DND-41 (cell line): ENCODE measurements around the gene SERPINA5.

ENCODE experiments used
- EZH2 ChIP-seq: IDR thresholded peaks from 3 replicates; pipeline ENCODE4 v1.6.1; 2012; ENCODE audit warnings: borderline replicate concordance, low read depth, mild to moderate bottlenecking, moderate library complexity, low read length, inconsistent platforms; ENCODE audit not compliant: severe bottlenecking
- TF ChIP-seq, protein P1 (sequence below): IDR thresholded peaks from 2 replicates; pipeline ENCODE4 v1.5.1; 2012; ENCODE audit warnings: borderline replicate concordance, low read length, moderate library complexity, mild to moderate bottlenecking; ENCODE audit not compliant: poor library complexity, severe bottlenecking; ENCODE audit errors: extremely low read depth

DNA sequence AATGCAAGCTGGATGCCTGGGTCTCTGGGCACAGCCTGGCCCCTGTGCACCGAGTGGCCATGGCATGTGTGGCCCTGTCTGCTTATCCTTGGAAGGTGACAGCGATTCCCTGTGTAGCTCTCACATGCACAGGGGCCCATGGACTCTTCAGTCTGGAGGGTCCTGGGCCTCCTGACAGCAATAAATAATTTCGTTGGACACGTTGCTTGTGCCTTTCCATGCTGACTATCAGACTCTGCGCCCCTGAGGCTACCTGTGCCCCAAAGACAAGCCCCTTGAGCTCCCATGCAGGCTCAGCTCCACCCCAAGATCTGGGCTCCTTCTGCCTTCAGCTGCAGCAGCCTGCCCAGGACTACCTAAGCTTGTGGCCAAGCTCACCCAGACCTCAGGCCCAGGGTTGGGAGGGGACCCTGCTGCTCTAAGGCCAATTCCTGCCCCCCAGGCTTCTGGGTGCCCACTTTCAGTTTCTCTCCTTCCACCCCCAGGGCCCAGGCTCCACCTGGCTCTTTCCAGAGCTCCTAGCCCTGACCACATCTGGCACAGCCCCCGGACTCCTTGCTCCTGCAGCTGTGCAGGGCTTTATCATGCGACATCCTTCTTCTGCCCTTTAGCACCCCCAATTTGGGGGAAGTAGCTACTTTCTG is 42.8 kb downstream of the SERPINA5 start:
- TF ChIP-seq, protein P1, sequence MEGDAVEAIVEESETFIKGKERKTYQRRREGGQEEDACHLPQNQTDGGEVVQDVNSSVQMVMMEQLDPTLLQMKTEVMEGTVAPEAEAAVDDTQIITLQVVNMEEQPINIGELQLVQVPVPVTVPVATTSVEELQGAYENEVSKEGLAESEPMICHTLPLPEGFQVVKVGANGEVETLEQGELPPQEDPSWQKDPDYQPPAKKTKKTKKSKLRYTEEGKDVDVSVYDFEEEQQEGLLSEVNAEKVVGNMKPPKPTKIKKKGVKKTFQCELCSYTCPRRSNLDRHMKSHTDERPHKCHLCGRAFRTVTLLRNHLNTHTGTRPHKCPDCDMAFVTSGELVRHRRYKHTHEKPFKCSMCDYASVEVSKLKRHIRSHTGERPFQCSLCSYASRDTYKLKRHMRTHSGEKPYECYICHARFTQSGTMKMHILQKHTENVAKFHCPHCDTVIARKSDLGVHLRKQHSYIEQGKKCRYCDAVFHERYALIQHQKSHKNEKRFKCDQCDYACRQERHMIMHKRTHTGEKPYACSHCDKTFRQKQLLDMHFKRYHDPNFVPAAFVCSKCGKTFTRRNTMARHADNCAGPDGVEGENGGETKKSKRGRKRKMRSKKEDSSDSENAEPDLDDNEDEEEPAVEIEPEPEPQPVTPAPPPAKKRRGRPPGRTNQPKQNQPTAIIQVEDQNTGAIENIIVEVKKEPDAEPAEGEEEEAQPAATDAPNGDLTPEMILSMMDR: no peak
- TF ChIP-seq EZH2: no peak
